Upper lobe of left lung (tissue), 6 donors: Measurements from ENCODE around the gene USP15. TPM values are rescaled to one million over a fixed set of nuclear protein-coding genes. Genes with fewer than 3 reads are reported as not detected.

Experiments
- ATAC-seq, 2 donors: fragments of 200-7000 bp; cut with Tn5 transposase; one replicate each; pipeline ENCODE4 v1.9.1; 2022; ENCODE audit warnings: mild to moderate bottlenecking in 2 of 2, moderate library complexity in 2 of 2; ENCODE audit not compliant: low FRiP score in 2 of 2
- DNase-seq, 2 donors: peaks; one replicate each; pipeline ENCODE4 v3.0.0-alpha.2; 2019 to 2020
- H3K27ac ChIP-seq, 4 donors: fragments of 200-600 bp; sonication (generic); one replicate each; pipeline ENCODE4 v1.5.1; 2016 to 2019
- H3K27me3 ChIP-seq, 4 donors: fragments of 200-600 bp; sonication (generic); one replicate each; pipeline ENCODE4 v1.5.1; 2017 to 2019
- H3K36me3 ChIP-seq, 4 donors: fragments of 200-600 bp; sonication (generic); one replicate each; pipeline ENCODE4 v1.5.1; 2016 to 2019
- H3K4me1 ChIP-seq, 4 donors: fragments of 200-600 bp; sonication (generic); one replicate each; pipeline ENCODE4 v1.5.1; 2018 to 2019
- H3K4me3 ChIP-seq, 4 donors: fragments of 200-600 bp; sonication (generic); one replicate each; pipeline ENCODE4 v1.5.1; 2017 to 2019; ENCODE audit warnings: mild to moderate bottlenecking in 2 of 4, moderate library complexity in 1 of 4
- H3K9me3 ChIP-seq, 4 donors: fragments of 200-600 bp; sonication (generic); one replicate each; pipeline ENCODE4 v1.5.1; 2018 to 2019
- CTCF ChIP-seq, 6 experiments: fragments of 450-650 bp in 4 of 6; fragments of 200-600 bp in 2 of 6; sonication (generic) in 2 of 6; IDR thresholded peaks; one replicate each; pipeline ENCODE4 v1.5.1; 2016 to 2019; ENCODE audit warnings: antibody characterized with exemption in 6 of 6
- EP300 ChIP-seq, 4 donors: sonication (generic); formaldehyde crosslinking; IDR thresholded peaks; one replicate each; pipeline ENCODE4 v1.5.1; 2017; ENCODE audit warnings: antibody characterized with exemption in 4 of 4, control low read depth in 2 of 4
- POLR2A ChIP-seq, 4 donors: fragments of 450-650 bp; IDR thresholded peaks; one replicate each; pipeline ENCODE4 v1.5.1; 2016 to 2017; ENCODE audit warnings: antibody characterized with exemption in 4 of 4, mild to moderate bottlenecking in 2 of 4
- POLR2AphosphoS5 ChIP-seq, 2 donors: sonication (generic); formaldehyde crosslinking; IDR thresholded peaks; one replicate each; pipeline ENCODE4 v1.5.1; 2017; ENCODE audit warnings: antibody characterized with exemption in 2 of 2
- WGBS, 2 donors: methylation state at CpG; one replicate each; pipeline ENCODE4 v1.1.5; 2017 to 2018; 5-methylcytosine and 5-hydroxymethylcytosine counted together
- total RNA-seq, 6 donors: library from RNA; depleted of rRNA in 4 of 6; stranded (reverse); fragments of >200 nt in 4 of 6; gene quantifications; one replicate each; pipeline versions ENCODE4 v1.1.0 to v1.2.1, GENCODE V29; 2016 to 2021
- donor health status: DM: no; HTN: no; CAD: no; lungs with moderate emphysema.
- donor health status: DM: no; HTN: yes; CAD: no; lungs with severe emphysema.

The USP15 gene
- total RNA-seq, 6 donors from 2014 or later = 66.5 to 239 (median 81.2) TPM

GRCh38 chr12:62267480-62267879 is 7.3 kb downstream of the USP15 start:
- H3K9me3 ChIP-seq = no peaks in the 10 kb centered on the region
- DNase-seq = no peak
- H3K4me1 ChIP-seq = peaks cover 68 to 70% (median 70%) of the 10 kb centered on the region in 4 donors
- no peak for TF ChIP-seq EP300 (IDR thresholded peaks at IDR 0.05)
- TF ChIP-seq POLR2AphosphoS5 (IDR thresholded peaks at IDR 0.05) = no peak
- no peak for TF ChIP-seq POLR2A (IDR thresholded peaks at IDR 0.05)
- no peak for TF ChIP-seq CTCF (IDR thresholded peaks at IDR 0.05)
- H3K4me3 ChIP-seq = no peak overlapping the region
- ATAC-seq = no peak
- WGBS, 2 donors = 61 to 62% methylated on average over 1 of the region's 1 CpG
- no peaks in the 10 kb centered on the region for H3K27me3 ChIP-seq
- H3K27ac ChIP-seq = no peak overlapping the region
- no peaks in the 10 kb centered on the region for H3K36me3 ChIP-seq

- Histone ChIP-seq H3K4me1 (peaks cover 63 to 73% (median 69%) of the 10 kb centered on the region in 4 donors), H3K4me3 (no peak overlapping the region), H3K27ac (no peak overlapping the region), H3K9me3 (no peaks in the 10 kb centered on the region), H3K36me3 (no peaks in the 10 kb centered on the region), H3K27me3 (no peaks in the 10 kb centered on the region)
- TF ChIP-seq EP300 (IDR thresholded peaks at IDR 0.05) = no peak
- TF ChIP-seq CTCF (IDR thresholded peaks at IDR 0.05) = no peak
- no peak for TF ChIP-seq POLR2AphosphoS5 (IDR thresholded peaks at IDR 0.05)
- no peak for TF ChIP-seq POLR2A (IDR thresholded peaks at IDR 0.05)
- DNase-seq = no peak
- ATAC-seq = no peak
- WGBS, 2 donors = 76 to 83% methylated on average over 3 of the region's 3 CpGs
Observed at GRCh38 chr12:62268956-62269355, 8.8 kb downstream of the USP15 start.

GRCh38 chr12:62269464-62270228 is 9.4 kb downstream of the USP15 start:
- H3K27me3 ChIP-seq = no peaks in the 10 kb centered on the region
- H3K9me3 ChIP-seq = no peaks in the 10 kb centered on the region
- TF ChIP-seq POLR2A (IDR thresholded peaks at IDR 0.05) (no peak), EP300 (IDR thresholded peaks at IDR 0.05) (no peak), POLR2AphosphoS5 (IDR thresholded peaks at IDR 0.05) (no peak), CTCF (IDR thresholded peaks at IDR 0.05) (no peak)
- no peak overlapping the region for H3K4me3 ChIP-seq
- 81 to 93% methylated on average over 3 of the region's 3 CpGs for WGBS, 2 donors
- DNase-seq (no peak), ATAC-seq (no peak)
- H3K4me1 ChIP-seq = peaks cover 63 to 73% (median 70%) of the 10 kb centered on the region in 4 donors
- H3K36me3 ChIP-seq = no peaks in the 10 kb centered on the region
- no peak overlapping the region for H3K27ac ChIP-seq

- H3K36me3 ChIP-seq = no peaks in the 10 kb centered on the region
- DNase-seq = no peak
- no peak for TF ChIP-seq EP300 (IDR thresholded peaks at IDR 0.05)
- no peak for TF ChIP-seq POLR2A (IDR thresholded peaks at IDR 0.05)
- TF ChIP-seq POLR2AphosphoS5 (IDR thresholded peaks at IDR 0.05) = no peak
- TF ChIP-seq CTCF (IDR thresholded peaks at IDR 0.05) = no peak
- peaks cover 59 to 70% (median 65%) of the 10 kb centered on the region in 4 donors for H3K4me1 ChIP-seq
- no peak overlapping the region for H3K27ac ChIP-seq
- no peaks in the 10 kb centered on the region for H3K9me3 ChIP-seq
- 53 to 71% methylated on average over 1 of the region's 1 CpG for WGBS, 2 donors
- no peaks in the 10 kb centered on the region for H3K27me3 ChIP-seq
- ATAC-seq = no peak
- no peak overlapping the region for H3K4me3 ChIP-seq
Observed at GRCh38 chr12:62270384-62270783, 10.2 kb downstream of the USP15 start.

- ATAC-seq (no peak), DNase-seq (no peak)
- WGBS, 2 donors = 69 to 78% methylated on average over 4 of the region's 4 CpGs
- H3K4me1 ChIP-seq = peaks cover 59 to 67% (median 63%) of the 10 kb centered on the region in 4 donors
- no peak overlapping the region for H3K27ac ChIP-seq
- H3K4me3 ChIP-seq = no peak overlapping the region
- H3K27me3 ChIP-seq = no peaks in the 10 kb centered on the region
- H3K9me3 ChIP-seq = no peaks in the 10 kb centered on the region
- no peaks in the 10 kb centered on the region for H3K36me3 ChIP-seq
- TF ChIP-seq CTCF (IDR thresholded peaks at IDR 0.05) (no peak), POLR2AphosphoS5 (IDR thresholded peaks at IDR 0.05) (no peak), POLR2A (IDR thresholded peaks at IDR 0.05) (no peak), EP300 (IDR thresholded peaks at IDR 0.05) (no peak)
Observed at GRCh38 chr12:62270872-62271271, 10.7 kb downstream of the USP15 start.
